ENCODE data around the gene DROSHA. TPM values are rescaled to one million over a fixed set of nuclear protein-coding genes. Genes with fewer than 3 reads are reported as not detected.
"Not testable (repeated sequence)": the region's sequence is repeated elsewhere in the genome, so short reads cannot be mapped to it uniquely, and the experiment has no call there.

DROSHA gene
- total and polyA plus RNA-seq, 7 donors, result 18.2 to 50.5 (median 29.2) TPM

- Histone ChIP-seq H3K4me1 (no peaks in the 10 kb centered on the region), H3K36me3 (ENCODE audit: insufficient read depth in 1 of 2, low read depth in 1 of 2) (no peaks in the 10 kb centered on the region), H3K27ac (no peak overlapping the region), H3K27me3 (ENCODE audit: insufficient read depth in 3 of 3, low read length in 2 of 3) (peaks cover 0 to 4% (median 0%) of the 10 kb centered on the region in 3 donors), H3K9me3 (no peaks in the 10 kb centered on the region), H3K4me3 (no peak overlapping the region)
- ATAC-seq (no peak), DNase-seq (no peak)
- 74 to 80% (median 76%) methylated on average over 2 of the region's 2 CpGs for WGBS, 3 donors
- intact Hi-C loops (cut with DNase I), result no loop called here
- TF ChIP-seq CTCF (IDR thresholded peaks at IDR 0.05), result no peak
These were observed 166.8 kb downstream of the DROSHA start for GRCh38 chr5:31364881-31365636.

- no peak for ATAC-seq
- TF ChIP-seq CTCF (IDR thresholded peaks at IDR 0.05), result no peak
- H3K27me3 ChIP-seq (ENCODE audit: insufficient read depth in 3 of 3, low read length in 2 of 3), result peaks cover 0 to 4% (median 0%) of the 10 kb centered on the region in 3 donors
These were observed 168.8 kb downstream of the DROSHA start for GRCh38 chr5:31362931-31363568.

GRCh38 chr5:31362529-31362900 is 169.4 kb downstream of the DROSHA start:
- Histone ChIP-seq H3K27ac (no peak overlapping the region), H3K27me3 (ENCODE audit: insufficient read depth in 3 of 3, low read length in 2 of 3) (peaks cover 0 to 4% (median 0%) of the 10 kb centered on the region in 3 donors), H3K4me3 (no peak overlapping the region), H3K4me1 (no peaks in the 10 kb centered on the region), H3K9me3 (no peaks in the 10 kb centered on the region), H3K36me3 (ENCODE audit: insufficient read depth in 1 of 2, low read depth in 1 of 2) (no peaks in the 10 kb centered on the region)
- no peak for ATAC-seq
- intact Hi-C loops (cut with DNase I), result no loop called here
- no peak for DNase-seq
- 83 to 86% (median 83%) methylated on average over 1 of the region's 1 CpG for WGBS, 3 donors
- no peak for TF ChIP-seq CTCF (IDR thresholded peaks at IDR 0.05)

More at GRCh38 chr5:31362931-31363568, 168.8 kb downstream of the DROSHA start:
- DNase-seq, result no peak
- Histone ChIP-seq H3K9me3 (no peaks in the 10 kb centered on the region), H3K4me1 (no peaks in the 10 kb centered on the region), H3K4me3 (no peak overlapping the region), H3K36me3 (ENCODE audit: insufficient read depth in 1 of 2, low read depth in 1 of 2) (no peaks in the 10 kb centered on the region), H3K27ac (no peak overlapping the region)
- intact Hi-C loops (cut with DNase I), result no loop called here
- WGBS, 3 donors, result 72 to 76% (median 73%) methylated on average over 3 of the region's 3 CpGs

GRCh38 chr5:31361704-31362528 is 170.0 kb downstream of the DROSHA start:
- H3K4me3 ChIP-seq; ATAC-seq; H3K36me3 ChIP-seq (ENCODE audit: insufficient read depth in 1 of 2, low read depth in 1 of 2); H3K27me3 ChIP-seq (ENCODE audit: insufficient read depth in 3 of 3, low read length in 2 of 3); DNase-seq; H3K27ac ChIP-seq; H3K4me1 ChIP-seq; H3K9me3 ChIP-seq; intact Hi-C loops (cut with DNase I): not testable (repeated sequence)
- WGBS, 3 donors, result 77 to 83% (median 80%) methylated on average over 6 of the region's 6 CpGs

GRCh38 chr5:31361234-31361633 is 170.7 kb downstream of the DROSHA start:
- WGBS, 3 donors, result 28 to 33% (median 32%) methylated on average over 1 of the region's 1 CpG
- Histone ChIP-seq H3K27me3 (ENCODE audit: insufficient read depth in 3 of 3, low read length in 2 of 3) (peaks cover 0 to 4% (median 0%) of the 10 kb centered on the region in 3 donors), H3K4me1 (no peaks in the 10 kb centered on the region), H3K4me3 (no peak overlapping the region), H3K9me3 (no peaks in the 10 kb centered on the region), H3K36me3 (ENCODE audit: insufficient read depth in 1 of 2, low read depth in 1 of 2) (no peaks in the 10 kb centered on the region), H3K27ac (no peak overlapping the region)
- no peak for DNase-seq
- TF ChIP-seq CTCF (IDR thresholded peaks at IDR 0.05), result no peak
- intact Hi-C loops (cut with DNase I), result no loop called here
- no peak for ATAC-seq
